ENCODE results near the gene PCGF1. TPM values are rescaled to one million over a fixed set of nuclear protein-coding genes. Genes with fewer than 3 reads are reported as not detected.
"Not testable (repeated sequence)": the region's sequence is repeated elsewhere in the genome, so short reads cannot be mapped to it uniquely, and the experiment has no call there.

Gene PCGF1
- total and polyA plus RNA-seq, 2 experiments from 2014 or later, result 10.9 to 14.2 TPM

DNA sequence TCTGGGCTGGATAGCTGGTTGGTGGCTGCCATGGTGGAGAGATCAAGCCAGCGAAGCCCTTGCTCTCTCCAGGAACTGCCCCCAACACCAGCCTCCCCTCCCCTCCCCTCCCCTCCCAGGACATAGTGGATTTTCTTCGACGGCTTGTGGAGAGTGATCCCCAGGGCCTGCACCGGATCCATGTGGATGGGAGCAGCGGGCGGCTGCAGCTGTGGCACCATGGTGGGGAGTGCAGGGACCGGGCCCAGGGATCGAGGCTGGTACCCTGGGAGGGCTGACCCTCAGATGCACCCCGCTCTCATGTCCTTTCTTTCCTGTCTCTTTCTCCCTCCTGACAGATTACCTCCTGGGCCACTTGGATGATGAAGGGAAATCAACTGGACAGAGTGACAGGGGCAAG is 17.6 kb downstream of the PCGF1 start:
- Histone ChIP-seq H3K36me3 (peaks cover 24% of the 10 kb centered on the region), H3K27me3 (peaks cover under 1% of the 10 kb centered on the region), H3K27ac (no peak overlapping the region), H3K4me1 (ENCODE audit: low read depth) (no peaks in the 10 kb centered on the region), H3K9me3 (ENCODE audit: low read depth) (no peaks in the 10 kb centered on the region), H3K4me3 (no peak overlapping the region)
- TF ChIP-seq, protein P1, sequence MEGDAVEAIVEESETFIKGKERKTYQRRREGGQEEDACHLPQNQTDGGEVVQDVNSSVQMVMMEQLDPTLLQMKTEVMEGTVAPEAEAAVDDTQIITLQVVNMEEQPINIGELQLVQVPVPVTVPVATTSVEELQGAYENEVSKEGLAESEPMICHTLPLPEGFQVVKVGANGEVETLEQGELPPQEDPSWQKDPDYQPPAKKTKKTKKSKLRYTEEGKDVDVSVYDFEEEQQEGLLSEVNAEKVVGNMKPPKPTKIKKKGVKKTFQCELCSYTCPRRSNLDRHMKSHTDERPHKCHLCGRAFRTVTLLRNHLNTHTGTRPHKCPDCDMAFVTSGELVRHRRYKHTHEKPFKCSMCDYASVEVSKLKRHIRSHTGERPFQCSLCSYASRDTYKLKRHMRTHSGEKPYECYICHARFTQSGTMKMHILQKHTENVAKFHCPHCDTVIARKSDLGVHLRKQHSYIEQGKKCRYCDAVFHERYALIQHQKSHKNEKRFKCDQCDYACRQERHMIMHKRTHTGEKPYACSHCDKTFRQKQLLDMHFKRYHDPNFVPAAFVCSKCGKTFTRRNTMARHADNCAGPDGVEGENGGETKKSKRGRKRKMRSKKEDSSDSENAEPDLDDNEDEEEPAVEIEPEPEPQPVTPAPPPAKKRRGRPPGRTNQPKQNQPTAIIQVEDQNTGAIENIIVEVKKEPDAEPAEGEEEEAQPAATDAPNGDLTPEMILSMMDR (IDR thresholded peaks at IDR 0.05; ENCODE audit: low read depth, low read length), result no peak
- no peak for DNase-seq (ENCODE audit: low read depth in 1 of 2, low spot score in 1 of 2)

GRCh38 chr2:74488643-74489481 is 18.6 kb downstream of the PCGF1 start:
- H3K4me3 ChIP-seq, result no peak overlapping the region
- H3K4me1 ChIP-seq (ENCODE audit: low read depth), result no peaks in the 10 kb centered on the region
- H3K36me3 ChIP-seq, result peaks cover 24% of the 10 kb centered on the region
- no peak overlapping the region for H3K27ac ChIP-seq
- no peaks in the 10 kb centered on the region for H3K27me3 ChIP-seq
- TF ChIP-seq, protein P1 (IDR thresholded peaks at IDR 0.05; ENCODE audit: low read depth, low read length), result no peak
- DNase-seq (ENCODE audit: low read depth in 1 of 2, low spot score in 1 of 2), result no peak
- no peaks in the 10 kb centered on the region for H3K9me3 ChIP-seq (ENCODE audit: low read depth)

- TF ChIP-seq, protein P1 (IDR thresholded peaks at IDR 0.05; ENCODE audit: low read depth, low read length), result no peak
- H3K27me3 ChIP-seq, result no peaks in the 10 kb centered on the region
- DNase-seq (ENCODE audit: low read depth in 1 of 2, low spot score in 1 of 2), result no peak
- H3K9me3 ChIP-seq (ENCODE audit: low read depth), result no peaks in the 10 kb centered on the region
- peaks cover 7% of the 10 kb centered on the region for H3K4me1 ChIP-seq (ENCODE audit: low read depth)
- no peak overlapping the region for H3K27ac ChIP-seq
- H3K4me3 ChIP-seq, result no peak overlapping the region
- H3K36me3 ChIP-seq, result peaks cover 4% of the 10 kb centered on the region
Measured at GRCh38 chr2:74486141-74486540, 21.4 kb downstream of the PCGF1 start.

- DNase-seq (ENCODE audit: low read depth in 1 of 2, low spot score in 1 of 2); H3K36me3 ChIP-seq; H3K27me3 ChIP-seq; H3K9me3 ChIP-seq (ENCODE audit: low read depth); H3K4me1 ChIP-seq (ENCODE audit: low read depth); H3K27ac ChIP-seq: not testable (repeated sequence)
- H3K4me3 ChIP-seq, result peak overlapping the region; percentile 90
Measured at GRCh38 chr2:74483675-74484164, 23.8 kb downstream of the PCGF1 start.

- peaks cover 2% of the 10 kb centered on the region for H3K36me3 ChIP-seq
- peak within 1 kb of the TSS; percentile 81 for H3K27ac ChIP-seq
- TF ChIP-seq, protein P1 (IDR thresholded peaks at IDR 0.05; ENCODE audit: low read depth, low read length), result peak; percentile 93
- no peaks in the 10 kb centered on the region for H3K9me3 ChIP-seq (ENCODE audit: low read depth)
- H3K4me1 ChIP-seq (ENCODE audit: low read depth), result peaks cover 7% of the 10 kb centered on the region
- peak; percentile 97 for DNase-seq (ENCODE audit: low read depth in 1 of 2, low spot score in 1 of 2)
- H3K4me3 ChIP-seq, result peak within 1 kb of the TSS; percentile 90
- H3K27me3 ChIP-seq, result no peaks in the 10 kb centered on the region
Measured at GRCh38 chr2:74482801-74483674, 24.5 kb downstream of the PCGF1 start, which contains the start of the genes CCDC142 and TTC31. CCDC142 (minus strand) TSS chr2:74482998; CDS start chr2:74482837, 161 bp downstream. TTC31 (plus strand) TSS chr2:74483081; CDS start chr2:74483096, 15 bp downstream.
